DND-41 (cell line): ENCODE measurements around the gene LAMA4.

Source experiments
- CTCF ChIP-seq: IDR thresholded peaks from 2 replicates; pipeline ENCODE4 v1.5.1; 2012; ENCODE audit warnings: borderline replicate concordance, low read length, moderate library complexity, mild to moderate bottlenecking; ENCODE audit not compliant: poor library complexity, severe bottlenecking; ENCODE audit errors: extremely low read depth
- EZH2 ChIP-seq: IDR thresholded peaks from 3 replicates; pipeline ENCODE4 v1.6.1; 2012; ENCODE audit warnings: borderline replicate concordance, low read depth, mild to moderate bottlenecking, moderate library complexity, low read length, inconsistent platforms; ENCODE audit not compliant: severe bottlenecking

- TF ChIP-seq CTCF (no peak), EZH2 (no peak)
These were observed 84.8 kb downstream of the LAMA4 start for GRCh38 chr6:112169541-112169940.
